Common myeloid progenitor, CD34-positive (primary cell): ENCODE results near the gene ETV6.

Source experiments
- CTCF ChIA-PET: fragments of 350-600 bp; sonication (Branson Sonifier 250); formaldehyde crosslinking; loops from one replicate; lab custom pipeline; 2021; ENCODE audit warnings: antibody characterized with exemption; lab: Charles Lee
- POLR2A ChIA-PET: fragments of 350-600 bp; sonication (Branson Sonifier 250); formaldehyde crosslinking; loops from one replicate; lab custom pipeline; 2021; ENCODE audit warnings: antibody characterized with exemption; lab: Charles Lee
- DNase-seq, 3 donors: peaks; one replicate each; pipeline versions ENCODE4 v3.0.0 to v3.0.0-alpha.2; 2013
- H3K27ac ChIP-seq, 2 experiments: 1 replicate in 1 of 2; 2 replicates in 1 of 2; pipeline ENCODE4 v1.7.0; 2013; ENCODE audit warnings: inconsistent platforms in 2 of 2, low read length in 2 of 2, mild to moderate bottlenecking in 2 of 2, low read depth in 1 of 2, moderate library complexity in 1 of 2; ENCODE audit not compliant: severe bottlenecking in 2 of 2, insufficient read depth in 1 of 2, poor library complexity in 1 of 2
- H3K27me3 ChIP-seq, 5 experiments: replicated peaks in 2 of 5; 1 replicate in 3 of 5; 2 replicates in 2 of 5; pipeline versions ENCODE4 v1.6.1 to v1.7.0; 2013; ENCODE audit warnings: low read length in 4 of 5, mild to moderate bottlenecking in 2 of 5, moderate library complexity in 2 of 5, inconsistent platforms in 1 of 5; ENCODE audit not compliant: insufficient read depth in 5 of 5, control insufficient read depth in 4 of 5
- H3K36me3 ChIP-seq, 4 experiments: 1 replicate in 2 of 4; 2 replicates in 2 of 4; pipeline versions ENCODE4 v1.6.1 to v1.7.0; 2013; ENCODE audit warnings: low read length in 3 of 4, control low read depth in 1 of 4, mild to moderate bottlenecking in 1 of 4; ENCODE audit not compliant: control insufficient read depth in 4 of 4, insufficient read depth in 4 of 4
- H3K4me1 ChIP-seq, 4 experiments: 1 replicate in 3 of 4; 2 replicates in 1 of 4; pipeline versions ENCODE4 v1.6.1 to v1.7.1; 2013; ENCODE audit warnings: low read length in 3 of 4, mild to moderate bottlenecking in 3 of 4, control low read depth in 1 of 4, inconsistent platforms in 1 of 4, moderate library complexity in 1 of 4; ENCODE audit not compliant: control insufficient read depth in 4 of 4, insufficient read depth in 4 of 4; ENCODE audit errors: control extremely low read depth in 1 of 4
- H3K4me3 ChIP-seq, 7 experiments: 1 replicate in 4 of 7; 2 replicates in 3 of 7; pipeline versions ENCODE4 v1.5.1 to v1.7.0; 2013; ENCODE audit warnings: mild to moderate bottlenecking in 7 of 7, low read length in 6 of 7, moderate library complexity in 6 of 7, inconsistent platforms in 2 of 7, low read depth in 2 of 7, control low read depth in 1 of 7; ENCODE audit not compliant: insufficient read depth in 4 of 7, control insufficient read depth in 1 of 7; ENCODE audit errors: extremely low read depth in 1 of 7
- H3K9me3 ChIP-seq, 5 experiments: 1 replicate in 4 of 5; 2 replicates in 1 of 5; pipeline versions ENCODE4 v1.6.1 to v1.7.1; 2013; ENCODE audit warnings: low read length in 4 of 5, mild to moderate bottlenecking in 2 of 5, inconsistent platforms in 1 of 5, low read depth in 1 of 5, moderate library complexity in 1 of 5; ENCODE audit not compliant: control insufficient read depth in 4 of 5, insufficient read depth in 2 of 5; ENCODE audit errors: control extremely low read depth in 1 of 5
- WGBS: methylation state at CpG from one replicate; pipeline ENCODE4 v1.1.5; 2013; ENCODE audit not compliant: insufficient coverage; 5-methylcytosine and 5-hydroxymethylcytosine counted together

ETV6 gene

GRCh38 chr12:11795913-11796459, 146.5 kb downstream of the ETV6 start:
- POLR2A ChIA-PET = interaction anchor here (0.6 to 1.8 kb wide), 4 partner anchors 27 to 76 kb away, joined by 3 to 5 read pairs (median 4); no protein-coding TSS in a partner anchor
- no peaks in the 10 kb centered on the region for H3K27me3 ChIP-seq
- CTCF ChIA-PET = interaction anchor here (0.5 to 7.2 kb wide), 12 partner anchors 8 to 217 kb away, joined by 3 to 45 read pairs (median 4); no protein-coding TSS in a partner anchor
- H3K36me3 ChIP-seq = peaks cover 7 to 62% (median 21%) of the 10 kb centered on the region in 4 experiments
- no peaks in the 10 kb centered on the region for H3K9me3 ChIP-seq
- H3K4me1 ChIP-seq = peaks cover 67 to 96% (median 88%) of the 10 kb centered on the region in 4 experiments
- H3K4me3 ChIP-seq = no peak overlapping the region
- H3K27ac ChIP-seq = peak overlapping the region; percentile 96 to 97
- no peak for DNase-seq
- 53% methylated on average over 4 of the region's 6 CpGs for WGBS

GRCh38 chr12:11797317-11797913, 147.9 kb downstream of the ETV6 start:
- H3K9me3 ChIP-seq = no peaks in the 10 kb centered on the region
- peak in 2 of 3 donors; percentile 64 to 75 for DNase-seq
- peaks cover 71 to 100% (median 92%) of the 10 kb centered on the region in 4 experiments for H3K4me1 ChIP-seq
- H3K27me3 ChIP-seq = no peaks in the 10 kb centered on the region
- CTCF ChIA-PET = interaction anchor here (0.6 to 7.2 kb wide), 14 partner anchors 11 to 218 kb away, joined by 3 to 45 read pairs (median 4); no protein-coding TSS in a partner anchor
- POLR2A ChIA-PET = interaction anchor here (0.8 to 1.8 kb wide), 6 partner anchors 18 to 78 kb away, joined by 3 to 6 read pairs (median 4); no protein-coding TSS in a partner anchor
- 14% methylated on average over 3 of the region's 5 CpGs for WGBS
- peak overlapping the region; percentile 96 to 97 for H3K27ac ChIP-seq
- peaks cover 4 to 63% (median 23%) of the 10 kb centered on the region in 4 experiments for H3K36me3 ChIP-seq
- peak overlapping the region in 1 of 7 experiments; percentile 30 for H3K4me3 ChIP-seq

- DNase-seq = peak in 2 of 3 donors; percentile 36 to 52
- no peaks in the 10 kb centered on the region for H3K9me3 ChIP-seq
- peaks cover 4 to 67% (median 27%) of the 10 kb centered on the region in 4 experiments for H3K36me3 ChIP-seq
- POLR2A ChIA-PET = interaction anchor here (0.8 to 5.6 kb wide), 22 partner anchors 9 to 235 kb away, joined by 3 to 53 read pairs (median 5); no protein-coding TSS in a partner anchor
- H3K27ac ChIP-seq = peak overlapping the region; percentile 96 to 97
- H3K27me3 ChIP-seq = no peaks in the 10 kb centered on the region
- CTCF ChIA-PET = interaction anchor here (0.7 to 7.2 kb wide), 16 partner anchors 11 to 234 kb away, joined by 3 to 70 read pairs (median 4); no protein-coding TSS in a partner anchor
- peak overlapping the region in 2 of 7 experiments; percentile 1 to 51 for H3K4me3 ChIP-seq
- 33% methylated on average over 3 of the region's 7 CpGs for WGBS
- H3K4me1 ChIP-seq = peaks cover 69 to 100% (median 96%) of the 10 kb centered on the region in 4 experiments
Measured at GRCh38 chr12:11798006-11798708, 148.7 kb downstream of the ETV6 start.

- Histone ChIP-seq H3K27me3 (no peaks in the 10 kb centered on the region), H3K9me3 (no peaks in the 10 kb centered on the region), H3K4me3 (peak overlapping the region in 3 of 7 experiments; percentile 2 to 51 (median 23)), H3K4me1 (peaks cover 61 to 100% (median 89%) of the 10 kb centered on the region in 4 experiments), H3K27ac (peak overlapping the region; percentile 96 to 97), H3K36me3 (peaks cover 4 to 63% (median 23%) of the 10 kb centered on the region in 4 experiments)
- ChIA-PET POLR2A (interaction anchor here (0.5 to 5.6 kb wide), 22 partner anchors 8 to 234 kb away, joined by 3 to 53 read pairs (median 5); no protein-coding TSS in a partner anchor), CTCF (interaction anchor here (0.7 to 7.2 kb wide), 12 partner anchors 14 to 233 kb away, joined by 3 to 70 read pairs (median 4); no protein-coding TSS in a partner anchor)
- 0% methylated on average over 2 of the region's 4 CpGs for WGBS
- peak; percentile 87 to 93 (median 91) for DNase-seq
Measured at GRCh38 chr12:11798856-11799501, 149.5 kb downstream of the ETV6 start.

- ChIA-PET CTCF (interaction anchor here (1.1 to 7.2 kb wide), 8 partner anchors 8 to 233 kb away, joined by 3 to 70 read pairs (median 5); no protein-coding TSS in a partner anchor), POLR2A (interaction anchor here (0.5 to 5.6 kb wide), 14 partner anchors 12 to 234 kb away, joined by 3 to 53 read pairs (median 6); no protein-coding TSS in a partner anchor)
- peak overlapping the region; percentile 96 to 97 for H3K27ac ChIP-seq
- DNase-seq = peak in 2 of 3 donors; percentile 36 to 51
- peaks cover 59 to 100% (median 89%) of the 10 kb centered on the region in 4 experiments for H3K4me1 ChIP-seq
- WGBS = 20% methylated on average over 1 of the region's 8 CpGs
- H3K9me3 ChIP-seq = no peaks in the 10 kb centered on the region
- H3K36me3 ChIP-seq = peaks cover 4 to 63% (median 28%) of the 10 kb centered on the region in 4 experiments
- H3K27me3 ChIP-seq = no peaks in the 10 kb centered on the region
- H3K4me3 ChIP-seq = peak overlapping the region in 2 of 7 experiments; percentile 2 to 14
Measured at GRCh38 chr12:11799502-11799873, 150.0 kb downstream of the ETV6 start.

- peak in 2 of 3 donors; percentile 42 to 55 for DNase-seq
- Histone ChIP-seq H3K9me3 (no peaks in the 10 kb centered on the region), H3K4me1 (peaks cover 48 to 100% (median 89%) of the 10 kb centered on the region in 4 experiments), H3K36me3 (peaks cover 2 to 63% (median 28%) of the 10 kb centered on the region in 4 experiments), H3K27me3 (no peaks in the 10 kb centered on the region), H3K27ac (peak overlapping the region; percentile 96 to 97), H3K4me3 (peak overlapping the region in 2 of 7 experiments; percentile 12 to 38)
- POLR2A ChIA-PET = interaction anchor here (1.0 to 5.6 kb wide), 3 partner anchors 10 to 157 kb away, joined by 3 to 53 read pairs (median 8); no protein-coding TSS in a partner anchor
- WGBS = 28% methylated on average over 2 of the region's 5 CpGs
- CTCF ChIA-PET = interaction anchor here (0.9 to 7.2 kb wide), 6 partner anchors 10 to 56 kb away, joined by 3 to 70 read pairs (median 11); no protein-coding TSS in a partner anchor
Measured at GRCh38 chr12:11801643-11802042, 152.2 kb downstream of the ETV6 start.
